ENCODE results near the gene LYRM4.
"Not testable (repeated sequence)": the region's sequence is repeated elsewhere in the genome, so short reads cannot be mapped to it uniquely, and the experiment has no call there.

Gene LYRM4

GRCh38 chr6:5068153-5068751 lies 192.5 kb downstream of the LYRM4 start:
- no peak for DNase-seq

- DNase-seq: no peak
These were observed 193.4 kb downstream of the LYRM4 start for GRCh38 chr6:5067305-5067704.

GRCh38 chr6:5066456-5067093 lies 194.2 kb downstream of the LYRM4 start:
- no peak for DNase-seq

- DNase-seq: no peak
These were observed 197.1 kb downstream of the LYRM4 start for GRCh38 chr6:5063617-5064016.

- no peak for DNase-seq
These were observed 199.6 kb downstream of the LYRM4 start for GRCh38 chr6:5061152-5061551.

- not testable (repeated sequence) for DNase-seq
These were observed 200.3 kb downstream of the LYRM4 start for GRCh38 chr6:5060439-5060838.

- no peak for DNase-seq
These were observed 201.5 kb downstream of the LYRM4 start for GRCh38 chr6:5059036-5059896.
